Measurements from ENCODE around the gene COL13A1. TPM values are rescaled to one million over a fixed set of nuclear protein-coding genes. Genes with fewer than 3 reads are reported as not detected.
A peak's percentile ranks its signal among the peaks of the same experiment; 100 is the strongest.

The COL13A1 gene
- total RNA-seq, 1 donor from 2014 or later, result 10.1 TPM

DNA sequence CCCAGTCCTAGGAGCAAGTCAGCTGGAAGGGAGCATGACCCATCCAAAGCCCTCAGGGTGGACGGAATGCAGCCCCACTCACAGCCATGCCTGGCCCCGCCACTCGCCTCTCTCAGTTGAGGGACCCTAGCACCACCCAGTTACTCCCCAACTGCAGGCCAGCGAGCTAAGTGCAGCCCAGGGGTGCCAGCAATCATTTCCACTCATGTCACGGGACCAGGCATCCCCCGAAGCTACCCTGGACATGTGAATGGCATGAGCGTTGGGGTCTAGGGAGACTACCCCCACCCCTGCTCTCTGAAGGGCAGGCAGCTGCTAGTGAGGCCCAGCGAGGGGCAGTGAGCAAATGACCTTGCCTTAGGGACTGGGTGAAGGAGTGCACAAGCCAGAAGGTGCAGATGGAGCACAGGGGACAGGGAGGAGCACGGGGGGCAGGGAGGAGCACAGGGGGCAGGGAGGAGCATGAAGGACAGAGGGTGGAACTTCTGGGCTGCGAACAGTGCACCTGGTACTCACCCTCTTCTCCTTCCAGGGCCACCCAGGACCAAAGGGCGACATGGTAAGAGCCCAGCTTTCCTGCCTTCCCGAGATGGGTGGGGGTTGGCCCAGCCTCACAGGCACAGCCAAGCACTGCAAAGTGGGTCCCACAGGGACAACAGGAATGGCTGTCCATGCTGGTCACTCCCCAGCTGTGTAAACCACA, 87.3 kb downstream of the COL13A1 start:
- DNase-seq, result no peak

DNA sequence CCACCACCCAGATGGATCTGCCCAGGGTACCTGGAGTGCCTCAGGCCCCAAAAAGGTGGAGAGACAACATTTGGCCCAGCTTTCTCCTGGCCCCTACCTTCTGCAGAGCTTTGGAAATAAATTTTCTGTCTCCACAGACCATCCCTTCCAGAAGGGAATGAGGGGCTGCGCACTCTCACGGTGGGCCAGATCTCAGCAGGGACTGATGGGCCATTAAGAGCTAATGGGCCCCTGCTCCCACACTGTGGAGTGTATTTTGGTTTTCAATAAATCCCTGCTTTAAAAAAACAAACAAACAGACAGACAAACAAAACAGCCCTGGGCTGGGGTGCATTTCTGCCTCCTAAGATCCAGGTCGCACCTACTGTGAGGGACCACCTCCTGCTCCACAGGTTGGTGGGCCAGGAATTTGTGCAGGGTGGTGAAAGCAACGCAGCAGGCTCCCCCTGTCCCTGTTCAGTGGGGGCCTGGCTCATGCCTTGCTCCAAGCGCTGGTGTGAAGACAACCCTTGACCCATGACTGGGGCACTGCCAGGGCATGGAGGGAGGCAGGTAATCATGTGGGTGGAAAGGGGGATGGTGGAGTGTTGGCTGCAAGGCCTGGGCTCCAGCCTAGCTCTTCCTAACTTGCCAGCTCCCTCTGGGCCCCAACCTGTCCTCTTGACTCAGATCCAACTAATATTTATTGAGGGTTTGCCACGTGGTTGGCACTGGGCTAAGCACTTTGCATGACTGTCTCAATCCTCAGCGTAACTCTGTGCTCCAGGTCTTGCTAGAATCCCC, 88.5 kb downstream of the COL13A1 start:
- DNase-seq, result no peak

GRCh38 chr10:69891057-69891617, 89.4 kb downstream of the COL13A1 start:
- DNase-seq, result no peak

- DNase-seq, result no peak
Observed at GRCh38 chr10:69892406-69892805, 90.7 kb downstream of the COL13A1 start.

- no peak for DNase-seq
Observed at GRCh38 chr10:69892816-69893215, 91.1 kb downstream of the COL13A1 start.

DNA sequence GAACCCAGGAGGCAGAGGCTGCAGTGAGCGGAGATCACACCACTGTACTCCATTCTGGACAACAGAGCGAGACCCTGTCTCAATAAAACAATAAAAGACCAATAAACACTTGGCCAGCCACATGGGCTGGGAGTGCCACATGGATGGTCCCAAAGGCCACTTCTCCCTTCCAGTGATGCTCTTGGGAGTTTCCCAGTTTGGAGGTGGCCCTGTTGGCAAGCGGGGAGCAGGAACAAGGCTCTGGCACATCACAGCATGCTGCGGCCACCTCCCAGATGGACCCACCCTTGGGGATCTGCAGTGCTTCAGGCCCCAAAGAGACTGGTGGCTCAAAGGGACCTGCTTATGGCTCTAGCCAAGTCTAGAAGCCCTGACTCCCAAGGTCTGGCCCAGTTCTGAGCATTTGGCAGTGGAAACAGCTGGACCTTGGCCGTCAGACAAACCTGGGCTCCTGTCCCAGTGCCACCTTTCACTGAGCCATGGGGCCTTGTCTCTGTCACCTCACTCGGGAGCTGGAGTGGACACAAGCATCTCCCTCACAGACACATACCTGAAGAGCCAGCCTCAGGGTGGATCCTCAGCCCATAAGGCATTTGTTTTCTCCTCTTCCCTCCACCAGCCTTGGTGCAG, 91.7 kb downstream of the COL13A1 start:
- DNase-seq, result no peak

GRCh38 chr10:69894156-69894555, 92.5 kb downstream of the COL13A1 start:
- DNase-seq, result no peak

GRCh38 chr10:69895759-69896158, 94.1 kb downstream of the COL13A1 start:
- DNase-seq, result peak; percentile 80

DNA sequence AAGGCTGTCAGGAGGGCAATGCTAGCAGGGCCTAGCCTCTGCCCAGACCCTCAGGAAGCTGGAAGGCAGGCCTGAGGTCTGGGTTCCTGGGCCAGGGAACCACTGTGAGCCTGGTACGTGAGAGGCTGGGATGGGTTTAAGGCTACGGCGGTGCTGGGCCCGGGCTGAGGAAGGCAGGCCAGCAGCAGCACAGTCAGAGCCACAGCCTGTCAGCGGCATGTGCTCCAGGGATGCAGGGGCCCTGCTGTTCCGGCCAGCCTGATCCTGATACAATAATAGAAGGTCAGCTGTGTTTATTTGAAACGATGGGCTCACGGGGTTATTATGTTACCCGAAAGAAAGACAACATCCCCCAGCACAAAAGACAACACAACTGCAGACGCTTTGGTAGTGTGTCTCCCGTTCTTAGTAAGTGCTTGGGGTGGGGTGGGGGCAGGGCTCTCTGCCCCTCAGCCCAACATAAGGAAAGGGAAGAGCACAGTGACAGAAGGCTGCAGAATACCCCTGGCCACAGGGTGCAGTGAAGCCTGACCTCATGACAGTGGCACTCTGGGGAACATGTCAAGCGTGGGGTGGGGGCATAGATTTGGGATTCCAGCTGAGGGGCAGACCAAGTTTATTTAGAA, 95.0 kb downstream of the COL13A1 start:
- no peak for DNase-seq

DNA sequence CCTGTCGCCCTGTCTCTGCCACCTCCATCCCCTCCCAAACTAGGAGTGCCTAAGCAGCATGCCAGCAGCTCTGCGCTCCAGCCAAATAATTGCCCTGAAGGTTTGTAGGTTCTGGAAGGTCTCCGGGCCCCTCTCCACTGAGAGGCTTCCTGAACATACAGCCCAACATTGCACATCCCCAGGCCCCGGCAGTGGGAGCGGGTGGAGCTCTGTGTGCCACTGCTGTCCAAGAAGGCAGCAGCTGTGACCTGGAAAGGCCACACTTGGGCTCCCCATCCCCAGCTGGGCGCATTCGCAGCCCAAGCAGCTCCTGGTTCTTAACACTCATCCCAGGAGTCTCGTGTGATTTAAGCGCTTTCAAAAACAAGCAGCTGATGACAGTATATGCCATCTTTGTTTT, 95.7 kb downstream of the COL13A1 start:
- no peak for DNase-seq

DNA sequence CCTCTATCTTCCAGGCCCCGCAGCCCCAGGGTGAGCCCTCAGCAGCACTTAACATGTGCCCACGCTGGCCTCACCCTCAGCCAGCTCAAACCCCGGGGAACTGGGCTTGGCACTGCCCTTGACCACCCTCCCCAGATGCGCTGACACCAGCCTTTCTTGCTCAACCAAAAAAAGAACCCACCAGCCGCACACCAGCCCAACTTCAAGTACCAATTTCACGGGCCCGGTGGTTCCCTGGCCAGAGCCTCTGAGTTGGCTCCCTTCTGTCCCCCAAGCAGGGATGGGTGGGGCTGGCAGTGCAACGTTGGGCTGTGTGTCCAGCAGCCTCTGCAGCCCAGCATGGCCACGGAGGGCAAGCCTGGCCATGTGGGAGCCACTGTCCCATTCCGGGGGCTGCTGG, 96.3 kb downstream of the COL13A1 start:
- no peak for DNase-seq

GRCh38 chr10:69898524-69898923, 96.8 kb downstream of the COL13A1 start:
- DNase-seq, result no peak

GRCh38 chr10:69898941-69899340, 97.2 kb downstream of the COL13A1 start:
- DNase-seq, result no peak

DNA sequence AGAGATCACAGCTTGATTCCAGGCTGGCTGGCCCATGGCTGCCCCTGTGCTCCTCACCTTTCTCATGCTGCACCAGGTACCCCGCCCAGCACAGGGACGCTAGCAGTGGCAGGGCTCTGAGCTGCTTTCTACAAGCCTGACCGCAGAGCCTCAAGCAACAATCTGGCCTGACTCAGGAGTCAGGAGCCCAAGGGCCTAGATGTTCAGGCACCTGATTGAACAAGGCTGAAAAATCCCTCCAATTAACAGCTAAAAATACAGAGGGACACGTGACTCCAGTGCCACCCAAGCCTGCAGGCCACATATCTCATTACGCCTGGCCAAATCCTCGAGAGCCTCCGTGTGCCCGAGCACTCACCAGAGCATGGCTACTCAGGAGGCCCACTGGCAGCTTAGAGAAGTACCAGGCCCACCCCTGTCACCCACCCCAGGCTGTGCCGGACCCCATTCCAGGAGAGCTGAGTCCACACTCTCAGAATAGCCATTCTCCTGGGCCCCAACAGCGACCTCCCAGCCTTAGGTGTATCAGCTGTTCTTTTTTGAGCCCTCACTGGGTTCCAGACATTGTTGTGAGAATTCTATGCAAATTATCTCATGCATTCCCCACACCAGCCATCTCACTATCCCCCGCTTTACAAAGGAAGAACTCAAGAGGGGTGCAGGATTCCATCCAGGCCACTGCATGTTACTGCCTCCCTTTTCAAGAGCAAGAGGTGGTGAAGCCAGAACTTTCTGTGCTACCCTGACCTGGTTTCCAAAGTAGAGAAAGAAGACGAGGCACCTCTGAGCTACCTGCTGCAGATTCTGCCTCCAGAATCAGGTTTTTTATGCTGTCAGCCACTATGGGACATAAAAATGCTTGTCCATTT, 98.3 kb downstream of the COL13A1 start:
- DNase-seq, result no peak

GRCh38 chr10:69901022-69901421, 99.3 kb downstream of the COL13A1 start:
- DNase-seq, result no peak

DNA sequence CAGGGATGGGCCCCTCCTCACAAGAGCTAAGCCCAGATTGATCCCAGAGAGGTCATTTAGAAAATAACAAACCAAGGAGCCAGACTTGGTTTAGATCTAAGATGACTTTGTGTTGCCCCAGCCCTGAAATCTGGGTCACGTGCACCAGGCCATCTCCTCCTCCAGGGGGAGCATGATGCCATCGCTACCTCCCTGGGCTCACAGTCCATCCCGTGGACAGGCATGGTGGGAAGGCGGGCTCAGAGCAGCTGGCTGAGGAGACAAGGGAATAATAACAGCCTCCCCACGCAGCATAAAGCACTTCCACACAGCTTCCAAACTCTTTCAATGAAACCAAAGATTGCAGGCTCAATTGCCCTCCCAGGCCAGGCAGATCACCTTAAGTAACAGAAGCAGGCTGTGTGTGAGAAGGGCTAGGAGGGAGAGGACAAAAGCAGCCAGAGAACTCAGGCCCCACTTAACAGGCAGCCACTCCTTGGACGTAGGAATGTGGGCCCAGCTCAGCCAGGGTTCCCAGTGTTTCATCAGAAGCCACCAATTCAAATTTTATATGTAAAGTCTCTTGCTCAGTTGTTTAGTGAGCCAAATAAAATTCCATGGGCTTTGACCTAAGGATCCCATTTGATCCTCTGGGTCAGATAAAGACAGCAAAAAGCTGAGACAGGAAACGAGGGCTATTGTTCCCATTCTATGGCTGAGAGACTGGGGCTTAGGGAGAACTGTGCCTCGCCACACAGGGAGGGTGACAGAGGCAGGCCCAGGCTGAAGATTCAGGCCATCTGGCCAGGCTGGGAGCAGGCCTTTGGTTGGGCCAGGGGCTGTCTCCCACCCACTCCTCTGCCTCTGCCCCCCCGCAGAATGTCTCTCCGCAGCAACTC, 100.2 kb downstream of the COL13A1 start:
- no peak for DNase-seq

- no peak for DNase-seq
Observed at GRCh38 chr10:69902835-69903535, 101.3 kb downstream of the COL13A1 start.

DNA sequence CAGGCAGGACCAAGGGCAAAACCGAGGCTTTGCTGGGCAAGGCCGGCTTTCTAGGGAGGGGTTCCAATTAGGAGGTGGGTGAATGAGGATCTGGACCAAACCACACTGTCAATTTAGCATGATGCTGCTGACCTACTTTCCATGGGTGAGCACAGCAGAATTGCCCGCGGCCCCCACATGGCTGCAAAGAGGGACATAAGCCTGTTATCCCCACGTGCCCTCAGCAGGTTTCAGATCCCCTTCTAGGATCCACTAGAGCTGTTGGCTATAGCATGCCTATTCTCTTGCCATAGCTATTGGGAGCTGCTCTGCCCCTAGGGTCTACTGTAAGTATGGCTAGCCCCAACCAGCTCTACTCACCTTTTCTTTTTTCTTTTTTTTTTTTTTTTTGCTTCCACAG, 102.8 kb downstream of the COL13A1 start:
- no peak for DNase-seq

GRCh38 chr10:69906425-69906824, 104.7 kb downstream of the COL13A1 start:
- no peak for DNase-seq

GRCh38 chr10:69907517-69907916, 105.8 kb downstream of the COL13A1 start:
- no peak for DNase-seq

All from skin of body (tissue), 2 donors.